IMR-90 (cell line): ENCODE results near the gene CEP20. TPM values are rescaled to one million over a fixed set of nuclear protein-coding genes. Genes with fewer than 3 reads are reported as not detected.

Experiments used
- ATAC-seq: fragments of 200-7000 bp; cut with Tn5 transposase; 2 replicates; pipeline ENCODE4 v1.9.1; 2020; ENCODE audit warnings: low read depth, mild to moderate bottlenecking, moderate library complexity
- BruUV-seq: library from RNA; stranded (reverse); fragments of 400-500 nt; replicated peaks from 2 replicates; lab custom pipeline; 2021; lab: Mats Ljungman, UMichigan
- CTCF ChIA-PET: fragments of 300-600 bp; formaldehyde crosslinking; extraction: SDS; loops from one replicate; lab custom pipeline; 2021; ENCODE audit warnings: antibody characterized with exemption; lab: Yijun Ruan, JAX
- POLR2A ChIA-PET: fragments of 300-600 bp; sonication (Branson Sonifier 250); formaldehyde crosslinking; loops from one replicate; lab custom pipeline; 2022; ENCODE audit warnings: antibody characterized with exemption; ENCODE audit not compliant: unreplicated experiment; lab: Charles Lee
- DNase-seq: peaks from one replicate; pipeline ENCODE4 v3.0.0; 2013
- H2AFZ ChIP-seq: replicated peaks from 2 replicates; pipeline ENCODE3; 2013; ENCODE audit warnings: low read length, mild to moderate bottlenecking; ENCODE audit not compliant: poor library complexity
- H2AK5ac ChIP-seq: 2 replicates; pipeline ENCODE4 v1.6.1; 2013; ENCODE audit warnings: low read depth, low read length, inconsistent platforms
- H2AK9ac ChIP-seq: replicated peaks from 2 replicates; pipeline ENCODE3; 2013; ENCODE audit warnings: mild to moderate bottlenecking, low read depth, low read length, moderate library complexity; ENCODE audit not compliant: poor library complexity
- H2BK120ac ChIP-seq: 2 replicates; pipeline ENCODE4 v1.6.1; 2013; ENCODE audit warnings: low read depth, low read length, inconsistent platforms
- H2BK15ac ChIP-seq: 3 replicates; pipeline ENCODE4 v1.6.1; 2013; ENCODE audit warnings: low read depth, low read length, inconsistent platforms
- H2BK20ac ChIP-seq: 2 replicates; pipeline ENCODE4 v1.6.1; 2013; ENCODE audit warnings: low read depth, mild to moderate bottlenecking, inconsistent platforms, low read length, moderate library complexity
- H2BK5ac ChIP-seq: 2 replicates; pipeline ENCODE4 v1.6.1; 2013; ENCODE audit warnings: mild to moderate bottlenecking, low read depth, low read length, inconsistent platforms; ENCODE audit not compliant: poor library complexity, severe bottlenecking
- H3K14ac ChIP-seq: replicated peaks from 2 replicates; pipeline ENCODE4 v1.6.1; 2013; ENCODE audit warnings: low read depth, low read length, inconsistent platforms
- H3K18ac ChIP-seq: 2 replicates; pipeline ENCODE4 v1.6.1; 2013; ENCODE audit warnings: low read depth, low read length, control low read depth
- H3K23ac ChIP-seq: 2 replicates; pipeline ENCODE4 v1.6.1; 2013; ENCODE audit warnings: low read depth, low read length, inconsistent platforms
- H3K27ac ChIP-seq: 2 replicates; pipeline ENCODE4 v1.5.1; 2013; ENCODE audit warnings: mild to moderate bottlenecking, control low read depth, low read length; ENCODE audit not compliant: insufficient read depth
- H3K27me3 ChIP-seq: 2 replicates; pipeline ENCODE4 v1.6.1; 2013; ENCODE audit warnings: low read length; ENCODE audit not compliant: control insufficient read depth, insufficient read depth
- H3K36me3 ChIP-seq: 2 replicates; pipeline ENCODE4 v1.6.1; 2013; ENCODE audit warnings: low read length, mixed read lengths; ENCODE audit not compliant: control insufficient read depth, insufficient read depth
- H3K4ac ChIP-seq: 2 replicates; pipeline ENCODE4 v1.6.1; 2013; ENCODE audit warnings: low read depth, low read length, inconsistent platforms
- H3K4me1 ChIP-seq: 2 replicates; pipeline ENCODE4 v1.6.1; 2013; ENCODE audit warnings: low read length, mixed read lengths; ENCODE audit not compliant: control insufficient read depth, insufficient read depth
- H3K4me2 ChIP-seq: 2 replicates; pipeline ENCODE4 v1.6.1; 2013; ENCODE audit warnings: low read depth, mild to moderate bottlenecking, control low read depth, low read length, moderate library complexity
- H3K4me3 ChIP-seq: 2 replicates; pipeline ENCODE4 v1.5.1; 2013; ENCODE audit warnings: low read depth, mild to moderate bottlenecking, control low read depth, low read length, moderate library complexity; ENCODE audit not compliant: insufficient read depth
- H3K56ac ChIP-seq: 2 replicates; pipeline ENCODE4 v1.6.1; 2013; ENCODE audit warnings: low read length, inconsistent platforms; ENCODE audit not compliant: insufficient read depth; ENCODE audit errors: extremely low read depth
- H3K79me1 ChIP-seq, 2 experiments: 2 replicates each; pipeline ENCODE4 v1.6.1; 2013; ENCODE audit warnings: low read length in 2 of 2, inconsistent platforms in 1 of 2, low read depth in 1 of 2
- H3K9ac ChIP-seq: 2 replicates; pipeline ENCODE4 v1.6.1; 2013; ENCODE audit warnings: low read depth, low read length, control low read depth
- H3K9me1 ChIP-seq: 2 replicates; pipeline ENCODE4 v1.6.1; 2013; ENCODE audit warnings: low read length, inconsistent platforms; ENCODE audit not compliant: insufficient read depth
- H3K9me3 ChIP-seq: 2 replicates; pipeline ENCODE4 v1.6.1; 2013; ENCODE audit warnings: low read length; ENCODE audit not compliant: control insufficient read depth, insufficient read depth
- H4K20me1 ChIP-seq: 2 replicates; pipeline ENCODE4 v1.6.1; 2013; ENCODE audit warnings: low read length, inconsistent platforms; ENCODE audit not compliant: insufficient read depth
- H4K5ac ChIP-seq: 2 replicates; pipeline ENCODE4 v1.6.1; 2013; ENCODE audit warnings: mild to moderate bottlenecking, low read depth, low read length, control low read depth
- H4K8ac ChIP-seq, 2 experiments: 2 replicates each; pipeline ENCODE4 v1.6.1; 2013; ENCODE audit warnings: low read depth in 2 of 2, low read length in 2 of 2, control low read depth in 1 of 2, inconsistent platforms in 1 of 2
- H4K91ac ChIP-seq: 2 replicates; pipeline ENCODE4 v1.6.1; 2013; ENCODE audit warnings: low read depth, low read length, inconsistent platforms; ENCODE audit not compliant: insufficient read depth
- CEBPB ChIP-seq: IDR thresholded peaks from 2 replicates; pipeline ENCODE4 v1.6.1; 2012; ENCODE audit warnings: low read depth, low read length, improper control_type of control experiment
- CHD1 ChIP-seq: IDR thresholded peaks from 2 replicates; pipeline ENCODE4 v1.6.1; 2012; ENCODE audit warnings: low read depth, low read length, improper control_type of control experiment
- FOS ChIP-seq: fragments of 150-350 bp; IDR thresholded peaks from 2 replicates; pipeline ENCODE4 v1.6.1; 2016; ENCODE audit warnings: low read depth, low read length
- MAZ ChIP-seq: IDR thresholded peaks from 2 replicates; pipeline ENCODE4 v1.6.1; 2012; ENCODE audit warnings: low read depth, mild to moderate bottlenecking, low read length, improper control_type of control experiment, moderate library complexity, borderline replicate concordance
- MXI1 ChIP-seq: IDR thresholded peaks from 2 replicates; pipeline ENCODE4 v1.6.1; 2012; ENCODE audit warnings: low read depth, mild to moderate bottlenecking, low read length, moderate library complexity, borderline replicate concordance
- NFE2L2 ChIP-seq: fragments of 150-350 bp; IDR thresholded peaks from 2 replicates; pipeline ENCODE4 v1.6.1; 2016; ENCODE audit warnings: low read depth, mild to moderate bottlenecking, low read length
- POLR2A ChIP-seq: IDR thresholded peaks from 2 replicates; pipeline ENCODE4 v1.6.1; 2012; ENCODE audit warnings: mild to moderate bottlenecking, low read depth, low read length
- RFX5 ChIP-seq: IDR thresholded peaks from 2 replicates; pipeline ENCODE4 v1.8.0; 2012; ENCODE audit warnings: low read depth, mild to moderate bottlenecking, low read length, moderate library complexity
- SMC3 ChIP-seq: fragments of 150-350 bp; IDR thresholded peaks from 2 replicates; pipeline ENCODE4 v1.6.1; 2016; ENCODE audit warnings: low read depth, mild to moderate bottlenecking, antibody characterized with exemption, low read length, moderate library complexity
- WGBS, 2 experiments: methylation state at CpG; one replicate each; pipeline versions ENCODE4 v1.1.5 to v1.1.7; 2013; ENCODE audit warnings: missing lambda C conversion rate in 2 of 2; ENCODE audit not compliant: insufficient read length in 1 of 2; ENCODE audit errors: extremely low coverage in 2 of 2; 5-methylcytosine and 5-hydroxymethylcytosine counted together
- dilution Hi-C: fragments of 300-500 bp; cut with HindIII; formaldehyde crosslinking; loops from one replicate; pipeline ENCODE4 v1.14.3; 2018; ENCODE audit warnings: low sequenced_read_pairs; ENCODE audit not compliant: unreplicated experiment
- in situ Hi-C: fragments of 300-500 bp; cut with MboI; formaldehyde crosslinking; loops from 3 replicates; pipeline ENCODE4 v1.14.3; 2019; ENCODE audit warnings: low sequenced_read_pairs, inconsistent platforms, mixed read lengths
- intact Hi-C: fragments of 100-400 bp; cut with micrococcal nuclease; formaldehyde crosslinking; loops from 2 replicates; pipeline ENCODE4 v1.10.0; 2022
- polyA plus RNA-seq, 3 experiments: library from polyadenylated mRNA; depleted of rRNA; stranded (reverse); fragments of >200 nt; gene quantifications; 2 replicates each; pipeline ENCODE4 v1.2.3, GENCODE V29; 2012; ENCODE audit warnings: low replicate concordance in 1 of 3
- total RNA-seq: library from RNA; depleted of rRNA; stranded (reverse); fragments of >200 nt; gene quantifications from 2 replicates; pipeline ENCODE4 v1.2.3, GENCODE V29; 2012

Gene CEP20
- total and polyA plus RNA-seq, 2 of the 4 experiments (the other 2 are of a cell fraction), result 28.8 to 40.1 TPM

DNA sequence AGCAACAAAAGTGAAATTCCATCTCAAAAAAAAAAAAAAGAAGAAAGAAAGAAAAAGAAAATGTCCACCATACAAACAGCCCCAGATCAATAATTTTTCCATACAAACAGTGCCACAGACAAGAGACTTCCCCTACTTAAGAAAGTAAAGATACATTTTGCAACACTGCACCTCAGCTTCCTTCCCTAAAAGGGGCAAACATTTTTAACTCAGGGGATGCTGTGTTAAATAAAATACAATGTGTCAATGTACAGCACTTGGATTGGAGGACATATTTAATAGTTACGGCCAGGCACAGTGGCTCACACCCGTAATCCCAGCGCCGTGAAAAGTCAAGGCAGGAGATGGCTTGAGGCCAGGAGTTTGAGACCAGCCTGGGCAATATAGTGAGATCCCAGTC is 53.9 kb downstream of the CEP20 start:
- WGBS, 2 experiments, result no CpG with 5 or more reads among the region's 4 CpGs
- DNase-seq (no peak), ATAC-seq (no peak)
- H4K8ac ChIP-seq, result no peak overlapping the region
- no peaks in the 10 kb centered on the region for H3K36me3 ChIP-seq
- ChIA-PET POLR2A (no interaction called here), CTCF (no interaction called here)
- H2AFZ ChIP-seq, result no peak overlapping the region
- H3K9me3 ChIP-seq, result no peaks in the 10 kb centered on the region
- in situ Hi-C loops (loop anchor here (5.0 kb wide), 1 partner anchor 57 kb away; no protein-coding TSS in a partner anchor), intact Hi-C loops (no loop called here), dilution Hi-C loops (no loop called here)
- no peak overlapping the region for H3K4ac ChIP-seq
- no peak overlapping the region for H3K9ac ChIP-seq
- H3K27me3 ChIP-seq, result peaks cover 2% of the 10 kb centered on the region; the same call in 1 of the 2 replicates
- no peak overlapping the region for H4K5ac ChIP-seq
- H2BK5ac ChIP-seq, result no peak overlapping the region
- H3K23ac ChIP-seq, result no peak overlapping the region
- no peak overlapping the region for H2BK20ac ChIP-seq
- no peaks in the 10 kb centered on the region for H3K4me1 ChIP-seq
- H3K56ac ChIP-seq, result no peak overlapping the region
- no peaks in the 10 kb centered on the region for H3K9me1 ChIP-seq
- no peak overlapping the region for H2AK9ac ChIP-seq
- H3K4me3 ChIP-seq, result no peak overlapping the region
- H3K18ac ChIP-seq, result no peak overlapping the region
- no peak overlapping the region for H2BK15ac ChIP-seq
- TF ChIP-seq FOS, result no peak
- no peak for TF ChIP-seq CHD1
- no peak for TF ChIP-seq MAZ
- no peak for TF ChIP-seq CEBPB
- TF ChIP-seq NFE2L2, result no peak
- no peak for TF ChIP-seq SMC3
- no peak for TF ChIP-seq MXI1
- TF ChIP-seq RFX5, result no peak
- no peak for TF ChIP-seq POLR2A
- H3K79me1 ChIP-seq, result no peaks in the 10 kb centered on the region
- no TSS peak for BruUV-seq
- no peaks in the 10 kb centered on the region for H4K20me1 ChIP-seq
- H3K14ac ChIP-seq, result no peak overlapping the region
- H3K27ac ChIP-seq, result no peak overlapping the region
- no peak overlapping the region for H2BK120ac ChIP-seq
- H2AK5ac ChIP-seq, result no peak overlapping the region
- no peak overlapping the region for H4K91ac ChIP-seq
- H3K4me2 ChIP-seq, result no peak overlapping the region
